GM21576 (cell line): ENCODE results near the gene PLXDC2.

ENCODE experiments used
- ATAC-seq: cut with Tn5 transposase; IDR thresholded peaks from one replicate; pipeline ENCODE4 v1.9.1; 2021; ENCODE audit warnings: mild to moderate bottlenecking, moderate library complexity; ENCODE audit not compliant: unreplicated experiment

Gene PLXDC2

DNA sequence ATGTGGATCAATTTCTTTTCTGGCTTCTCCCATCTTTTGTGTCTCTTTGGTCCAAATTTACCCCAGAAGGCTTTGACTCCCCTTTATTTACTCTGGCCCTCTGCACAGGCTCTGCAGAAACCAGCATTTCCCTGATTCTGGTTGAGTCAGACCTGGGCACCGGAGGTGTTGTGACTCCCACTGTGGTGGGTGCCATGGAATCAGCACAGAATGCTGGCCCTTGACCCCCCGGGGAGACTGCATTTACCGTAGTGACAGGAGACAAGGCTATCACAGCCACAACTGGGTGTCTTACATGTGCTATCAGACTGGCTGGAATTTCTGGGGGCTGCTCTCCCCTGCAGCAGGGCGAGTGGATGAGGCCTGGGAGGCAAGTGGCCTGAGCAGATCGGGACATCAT, 37.6 kb downstream of the PLXDC2 start:
- ATAC-seq, result no peak

- ATAC-seq, result no peak
Measured at GRCh38 chr10:19857876-19858275, 41.6 kb downstream of the PLXDC2 start.

DNA sequence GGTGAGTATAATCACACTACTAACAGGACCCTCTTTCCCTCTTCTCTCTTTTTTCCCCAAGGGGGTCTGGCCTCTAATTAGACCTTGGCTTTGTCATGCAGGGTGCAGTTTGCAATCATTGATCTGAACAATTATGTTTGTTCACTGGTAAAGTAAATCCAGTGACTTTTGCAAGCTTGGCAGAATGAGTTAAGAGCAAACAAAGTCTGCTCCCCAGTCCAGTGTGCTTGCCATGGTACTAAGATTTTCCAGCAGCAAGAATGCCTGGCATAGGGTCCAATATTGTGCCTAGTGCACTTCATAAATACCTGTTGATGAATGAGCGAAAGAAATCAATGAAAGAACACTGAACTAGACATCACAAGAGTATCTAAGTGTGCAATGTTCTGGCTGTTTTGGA, 43.9 kb downstream of the PLXDC2 start:
- ATAC-seq, result no peak

DNA sequence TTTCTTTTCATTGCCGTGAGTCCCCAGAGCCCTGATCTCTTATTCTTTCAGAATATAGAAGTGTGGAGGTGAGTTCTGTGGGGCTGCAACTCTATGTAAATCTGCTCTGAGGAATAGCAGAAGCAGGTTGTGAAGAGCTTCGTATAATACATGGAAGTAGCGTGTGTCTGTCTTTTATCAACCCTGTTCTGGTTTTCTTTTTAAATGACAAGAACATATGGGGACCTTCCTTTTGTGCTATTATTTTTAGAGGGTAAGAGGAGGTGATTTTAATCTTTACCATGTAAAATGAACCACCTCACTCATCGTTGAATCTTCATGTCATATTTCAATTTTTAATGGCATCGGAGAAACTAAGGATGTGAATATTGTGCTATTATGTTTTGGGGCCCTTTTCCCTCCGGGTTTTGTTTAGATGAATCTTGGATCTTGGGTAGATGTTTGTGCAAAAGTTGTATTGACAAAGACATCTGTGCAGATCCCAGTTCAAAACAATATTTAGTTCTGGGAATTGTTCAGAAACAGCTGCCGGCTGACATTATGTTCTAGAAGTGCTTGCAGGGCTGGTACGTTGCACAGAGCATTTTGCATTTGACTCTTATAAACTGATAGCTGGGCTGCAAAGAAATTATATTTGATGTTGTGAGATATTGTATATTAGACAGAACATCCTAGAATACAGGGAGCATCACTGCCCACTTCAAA, 46.7 kb downstream of the PLXDC2 start:
- no peak for ATAC-seq

DNA sequence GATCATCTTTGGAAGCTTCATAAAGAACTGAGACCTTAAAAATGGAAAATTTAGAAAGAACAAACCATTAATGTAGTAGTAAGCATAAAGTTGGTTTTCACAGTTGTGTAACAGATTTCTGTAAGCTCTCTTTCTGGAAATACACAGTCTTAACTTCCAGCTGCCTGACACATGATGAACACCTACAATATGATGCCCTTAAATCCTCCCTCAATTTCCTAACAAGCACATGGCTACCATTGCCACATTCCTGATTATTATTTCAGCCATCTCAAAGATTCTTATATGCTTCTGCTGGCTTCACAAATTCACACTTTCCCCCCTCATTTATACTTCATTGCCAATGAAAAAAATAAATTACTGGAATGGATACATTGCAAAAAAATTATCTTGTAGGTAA, 49.4 kb downstream of the PLXDC2 start:
- no peak for ATAC-seq

- no peak for ATAC-seq
Measured at GRCh38 chr10:19869370-19869769, 53.1 kb downstream of the PLXDC2 start.

GRCh38 chr10:19872504-19873271, 56.5 kb downstream of the PLXDC2 start:
- no peak for ATAC-seq

- ATAC-seq, result no peak
Measured at GRCh38 chr10:19874190-19874589, 58.0 kb downstream of the PLXDC2 start.

DNA sequence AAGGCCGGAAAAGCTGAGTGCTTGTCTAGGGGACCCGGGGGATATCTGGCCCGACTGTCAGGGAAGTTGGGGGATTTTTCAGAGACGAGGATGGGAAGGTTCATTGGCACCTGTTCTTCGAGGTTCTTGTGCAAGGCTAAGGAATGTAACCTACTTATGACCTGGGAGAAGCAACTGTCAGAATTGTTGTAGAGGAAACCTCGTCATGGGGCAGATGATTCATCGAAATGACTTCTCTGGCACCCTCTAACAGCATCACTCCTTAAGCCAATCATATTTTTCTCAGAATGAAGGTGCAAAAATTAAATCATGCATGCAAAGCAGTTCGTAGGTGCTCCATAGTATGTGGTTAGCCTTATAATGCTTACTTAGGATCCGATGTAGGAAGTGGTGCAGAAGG, 58.6 kb downstream of the PLXDC2 start:
- no peak for ATAC-seq

- no peak for ATAC-seq
Measured at GRCh38 chr10:19876570-19876969, 60.3 kb downstream of the PLXDC2 start.

GRCh38 chr10:19877466-19878255, 61.4 kb downstream of the PLXDC2 start:
- no peak for ATAC-seq

DNA sequence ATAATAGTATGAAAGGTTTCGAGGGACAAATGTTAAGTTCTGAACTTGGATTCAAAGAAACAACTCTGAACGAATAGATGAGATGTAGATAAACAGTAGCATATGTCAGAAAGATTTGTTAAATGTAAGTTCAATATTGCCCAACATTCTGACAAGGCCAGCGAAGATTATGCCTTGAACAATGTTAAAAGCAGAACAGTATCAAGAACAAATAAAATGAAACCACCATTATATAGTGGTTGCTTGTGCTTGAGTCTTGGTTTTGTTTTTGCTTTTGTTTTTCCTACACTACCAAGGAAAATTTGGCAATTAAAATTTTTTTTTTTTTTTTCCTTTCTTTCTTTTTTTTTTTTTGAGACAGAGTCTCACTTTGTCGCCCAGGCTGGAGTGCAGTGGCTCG, 66.4 kb downstream of the PLXDC2 start:
- ATAC-seq, result no peak

- ATAC-seq, result no peak
Measured at GRCh38 chr10:19888061-19888660, 71.9 kb downstream of the PLXDC2 start.

GRCh38 chr10:19889256-19889655, 73.0 kb downstream of the PLXDC2 start:
- ATAC-seq, result no peak

DNA sequence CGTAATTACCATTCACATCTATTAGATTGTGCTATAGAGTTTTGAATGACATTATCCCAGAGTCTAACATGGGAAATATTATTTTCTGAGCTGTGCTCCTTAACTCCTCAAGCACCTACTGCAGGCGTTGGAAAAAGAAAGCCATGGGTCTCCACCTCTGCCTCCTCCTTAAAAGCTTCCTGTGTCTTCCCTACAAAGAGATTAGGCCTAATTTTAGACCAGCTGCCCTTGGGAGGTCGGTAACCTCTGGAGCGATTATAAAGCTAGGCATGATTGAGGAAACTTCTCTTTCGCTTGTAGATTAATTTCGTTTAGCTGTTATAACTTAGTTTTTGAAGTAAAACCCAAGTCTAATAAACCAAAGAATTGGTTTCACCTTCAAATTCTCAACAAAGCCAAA, 75.2 kb downstream of the PLXDC2 start:
- ATAC-seq, result no peak

DNA sequence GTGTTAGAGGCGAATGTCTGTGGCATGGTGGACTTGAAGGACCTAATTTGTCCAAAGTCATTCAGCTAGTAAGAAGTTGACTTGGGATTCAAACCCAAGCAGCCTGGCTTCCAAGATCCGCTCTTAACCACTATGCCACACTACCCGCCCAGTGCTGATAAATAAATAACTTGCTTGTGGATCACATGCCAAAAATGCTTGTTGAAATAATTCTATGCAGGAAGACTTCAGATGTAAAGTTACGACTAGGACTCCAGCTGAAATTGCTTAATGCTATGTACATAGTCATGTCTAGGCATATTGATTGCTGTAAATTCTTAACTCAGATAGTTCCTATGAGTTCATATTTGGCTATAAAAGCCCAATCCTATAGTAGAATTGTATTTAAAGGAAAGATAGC, 76.0 kb downstream of the PLXDC2 start:
- no peak for ATAC-seq

DNA sequence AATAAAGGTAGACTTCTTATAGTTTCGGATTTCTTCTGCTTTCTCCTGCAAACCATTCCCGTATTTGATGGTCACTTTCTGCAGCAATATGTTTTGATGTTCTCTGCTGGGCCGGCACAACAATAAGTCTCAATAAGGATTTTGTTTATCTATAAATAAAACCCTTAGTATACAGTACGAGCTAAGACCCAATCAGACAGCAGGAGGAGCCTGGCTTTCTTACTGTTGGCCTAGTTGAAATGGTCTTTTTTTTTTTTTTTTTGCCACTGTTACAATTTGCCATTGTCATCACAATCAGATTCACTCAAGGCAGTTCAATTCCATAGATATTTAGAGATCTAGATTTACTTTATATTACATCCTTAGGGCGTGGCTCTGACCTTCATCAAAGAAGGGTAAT, 76.4 kb downstream of the PLXDC2 start:
- ATAC-seq, result no peak

DNA sequence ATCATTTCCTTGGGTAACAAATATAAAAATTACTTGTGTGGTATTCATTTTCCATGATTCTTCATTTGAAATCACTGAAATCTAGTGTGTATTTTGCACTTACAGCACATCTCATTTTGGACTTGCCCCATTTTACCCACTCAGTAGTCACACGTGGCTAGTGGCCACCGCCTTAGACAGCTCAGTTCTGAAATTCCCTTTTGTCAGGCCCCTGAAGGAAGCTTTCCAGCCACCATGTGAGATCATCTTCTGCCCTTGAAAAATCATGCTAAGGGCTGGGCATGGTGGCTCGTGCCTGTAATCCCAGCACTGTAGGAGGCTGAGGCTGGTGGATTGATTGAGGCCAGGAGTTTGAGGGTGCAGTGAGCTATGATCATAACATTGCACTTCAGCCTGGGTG, 79.3 kb downstream of the PLXDC2 start:
- no peak for ATAC-seq

DNA sequence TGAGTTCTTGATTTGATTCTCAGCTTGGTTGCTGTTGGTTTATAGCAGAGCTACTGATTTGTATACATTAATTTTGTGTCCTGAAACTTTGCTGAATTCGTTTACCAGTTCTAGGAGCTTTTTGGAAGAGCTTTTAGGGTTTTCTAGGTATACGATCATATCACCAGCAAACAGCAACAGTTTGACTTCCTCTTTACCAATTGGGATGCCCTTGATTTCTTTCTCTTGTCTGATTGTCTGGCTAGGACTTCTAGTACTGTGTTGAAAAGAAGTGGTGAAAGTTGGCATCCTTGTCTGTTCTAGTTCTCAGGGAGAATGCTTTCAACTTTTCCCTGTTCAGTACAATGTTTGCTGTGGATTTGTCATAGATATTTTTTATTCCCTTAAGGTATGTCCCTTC, 86.2 kb downstream of the PLXDC2 start:
- no peak for ATAC-seq

DNA sequence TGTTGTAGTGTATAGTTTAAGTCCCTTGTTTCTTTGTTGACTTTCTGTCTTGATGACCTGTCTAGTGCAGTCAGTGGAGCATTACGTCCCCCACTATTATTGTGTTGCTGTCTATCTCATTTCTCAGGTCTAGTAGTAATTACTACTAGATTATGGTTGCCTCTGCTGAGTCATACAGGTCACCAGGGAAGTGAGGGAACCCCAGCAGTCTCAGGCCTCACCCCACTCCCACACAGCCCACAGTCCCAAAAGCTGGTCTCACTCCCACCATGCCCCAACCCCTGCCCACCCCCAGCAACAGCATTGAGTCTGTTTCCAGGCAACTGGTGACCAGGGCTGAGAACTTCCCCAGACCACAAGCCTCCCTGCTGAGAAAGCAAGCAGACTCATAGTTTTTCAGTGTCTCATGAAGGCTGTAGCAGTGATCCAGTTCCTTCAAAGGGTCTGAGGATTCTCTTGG, 88.0 kb downstream of the PLXDC2 start:
- ATAC-seq, result peak; percentile 62

GRCh38 chr10:19906108-19906791, 90.0 kb downstream of the PLXDC2 start:
- ATAC-seq, result no peak
